ENCODE results near the gene CCDC88A.

CCDC88A gene

GRCh38 chr2:55422876-55423665 is 3.4 kb upstream of the CCDC88A start:
- no peak for DNase-seq (ENCODE audit: low spot score)

- no peak for DNase-seq (ENCODE audit: low spot score)
Observed at GRCh38 chr2:55421326-55421725, 1.7 kb upstream of the CCDC88A start.

DNA sequence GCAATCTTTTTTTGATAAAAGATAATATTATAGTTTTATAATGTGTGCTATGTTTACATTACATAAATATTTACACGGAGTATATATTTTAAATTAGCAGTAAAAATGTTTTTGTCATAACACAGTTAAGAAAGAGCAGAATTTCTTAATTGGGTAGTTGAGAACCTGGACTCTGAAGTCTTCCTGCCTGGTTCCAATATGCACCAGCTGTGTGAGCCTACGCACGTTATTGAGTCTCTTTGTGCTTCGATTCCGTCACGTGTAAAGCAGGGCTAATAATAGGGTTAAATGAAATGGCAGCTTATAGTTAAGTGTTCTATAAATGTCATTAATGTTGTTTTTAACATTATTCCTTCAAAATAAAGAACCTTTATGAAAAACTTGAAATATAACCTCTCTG is 1.2 kb upstream of the CCDC88A start:
- DNase-seq (ENCODE audit: low spot score) = no peak

GRCh38 chr2:55420439-55420725 is 726 bp upstream of the CCDC88A start:
- DNase-seq (ENCODE audit: low spot score) = no peak

- DNase-seq (ENCODE audit: low spot score) = peak; percentile 60
Observed at GRCh38 chr2:55419233-55419678, 400 bp downstream of the CCDC88A start.

DNA sequence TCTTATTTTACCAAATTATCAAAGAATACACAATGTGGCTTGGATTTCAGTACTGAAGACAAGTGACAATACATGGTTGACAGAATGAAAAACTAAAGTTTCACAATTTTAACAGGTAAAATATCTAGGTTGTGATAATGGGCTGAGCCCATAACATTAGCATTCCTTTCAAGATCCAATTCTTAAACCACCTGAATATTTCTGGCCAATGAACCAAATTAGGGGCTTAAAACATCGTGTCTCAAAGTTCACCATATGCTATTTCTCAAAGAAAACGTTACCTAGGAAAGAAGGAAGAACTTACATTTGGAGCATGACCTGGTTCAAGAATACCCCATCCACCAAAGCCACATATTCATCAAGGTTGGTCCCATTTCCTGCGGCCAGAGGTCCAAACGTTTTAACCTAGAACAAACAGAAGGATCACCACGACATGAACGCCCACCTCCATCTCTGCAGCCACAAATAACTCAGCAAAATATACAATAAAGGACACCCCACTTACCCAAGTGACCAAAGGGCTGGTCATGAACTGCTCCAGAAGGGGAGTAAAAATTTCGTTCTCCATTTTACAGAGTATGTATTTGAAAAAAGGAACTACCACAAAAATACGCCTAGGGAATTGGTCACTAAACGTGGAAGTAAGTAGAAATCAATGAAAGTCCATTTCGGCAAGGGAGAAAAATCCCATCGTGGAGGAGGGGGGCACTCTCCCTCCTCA is 984 bp downstream of the CCDC88A start:
- DNase-seq (ENCODE audit: low spot score) = peak; percentile 51

- peak; percentile 38 for DNase-seq (ENCODE audit: low spot score)
Observed at GRCh38 chr2:55418072-55418471, 1.6 kb downstream of the CCDC88A start.

DNA sequence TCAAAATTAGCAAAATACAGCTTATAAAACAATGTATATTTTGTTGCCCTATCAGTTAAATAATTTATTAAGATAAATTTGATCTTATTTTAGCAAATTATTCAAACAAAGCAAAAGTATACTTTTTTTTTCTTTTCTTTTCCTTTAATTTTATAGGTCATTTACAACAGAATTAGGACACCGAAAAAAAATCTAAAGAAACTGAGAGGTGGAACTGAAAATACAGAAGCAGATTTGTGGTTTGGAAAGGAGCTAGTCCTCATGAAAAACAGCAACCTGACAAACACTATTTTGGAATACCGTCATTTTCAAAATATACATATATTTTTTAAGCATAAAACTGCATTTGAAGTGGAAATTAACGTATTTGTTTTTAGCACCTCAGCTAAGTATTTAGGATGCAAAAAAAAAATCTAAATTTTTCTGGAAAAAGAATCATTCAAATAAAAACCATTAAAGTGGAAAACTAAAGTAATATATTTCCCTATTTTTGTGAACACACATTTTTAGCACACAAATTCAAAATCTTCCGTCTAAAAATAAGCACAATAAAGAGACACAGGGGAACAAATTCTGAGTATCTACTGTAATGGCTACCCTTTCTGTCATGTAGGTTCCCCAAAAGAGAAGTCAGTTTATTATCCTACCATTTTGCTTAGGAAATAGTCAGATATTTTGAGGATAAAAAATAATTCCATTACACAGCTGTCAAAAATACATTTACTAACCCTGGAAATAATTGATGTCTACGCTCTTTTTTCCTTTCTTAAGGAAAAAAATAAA is 2.7 kb downstream of the CCDC88A start:
- no peak for DNase-seq (ENCODE audit: low spot score)

- no peak for DNase-seq (ENCODE audit: low spot score)
Observed at GRCh38 chr2:55415300-55415699, 4.4 kb downstream of the CCDC88A start.

DNA sequence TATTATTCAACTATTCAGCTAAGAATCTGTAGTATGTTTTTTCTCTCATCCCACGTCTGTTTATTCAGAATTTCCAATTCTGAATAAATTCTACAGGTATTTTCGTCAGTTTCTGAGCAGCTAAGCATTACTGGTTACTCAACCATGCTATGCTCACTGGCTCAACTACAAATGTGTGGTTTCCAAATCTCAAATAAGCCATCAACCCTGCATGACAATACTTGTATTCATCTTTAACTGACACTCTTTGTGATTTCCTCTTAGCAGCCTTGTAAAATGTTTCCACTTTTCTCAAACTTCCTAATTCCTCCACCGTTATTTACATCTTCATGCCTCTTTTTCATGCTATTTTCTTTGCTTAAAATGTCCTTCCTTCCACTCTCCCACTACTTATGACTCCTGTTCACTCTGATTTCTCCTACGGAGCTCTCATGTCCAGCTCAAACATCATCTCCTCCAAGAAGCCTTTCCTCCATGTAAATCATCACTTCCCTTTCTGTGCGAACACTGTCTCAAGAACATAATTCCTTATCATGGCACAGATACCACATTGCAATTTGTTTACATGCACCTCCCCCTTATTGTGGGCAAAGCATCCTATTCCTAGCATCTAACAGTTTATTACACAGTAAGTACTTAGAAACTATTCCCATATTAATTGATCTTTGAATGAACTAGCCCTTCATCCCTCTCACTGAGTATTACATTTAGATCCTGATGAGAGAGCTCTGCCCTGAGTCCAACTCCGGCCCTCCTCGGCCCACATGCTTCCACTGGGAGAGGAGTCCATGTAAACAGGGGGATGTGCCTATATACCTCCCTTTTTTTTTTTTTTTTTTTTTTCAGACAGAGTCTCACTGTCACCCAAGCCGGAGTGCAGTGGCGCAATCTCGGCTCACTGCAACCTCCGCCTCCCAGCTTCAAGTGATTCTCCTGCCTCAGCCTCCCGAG is 10.5 kb downstream of the CCDC88A start:
- DNase-seq (ENCODE audit: low spot score) = no peak

GRCh38 chr2:55408098-55408882 is 11.4 kb downstream of the CCDC88A start:
- no peak for DNase-seq (ENCODE audit: low spot score)

GRCh38 chr2:55405116-55405515 is 14.5 kb downstream of the CCDC88A start:
- no peak for DNase-seq (ENCODE audit: low spot score)

GRCh38 chr2:55403256-55403998 is 16.2 kb downstream of the CCDC88A start:
- no peak for DNase-seq (ENCODE audit: low spot score)

DNA sequence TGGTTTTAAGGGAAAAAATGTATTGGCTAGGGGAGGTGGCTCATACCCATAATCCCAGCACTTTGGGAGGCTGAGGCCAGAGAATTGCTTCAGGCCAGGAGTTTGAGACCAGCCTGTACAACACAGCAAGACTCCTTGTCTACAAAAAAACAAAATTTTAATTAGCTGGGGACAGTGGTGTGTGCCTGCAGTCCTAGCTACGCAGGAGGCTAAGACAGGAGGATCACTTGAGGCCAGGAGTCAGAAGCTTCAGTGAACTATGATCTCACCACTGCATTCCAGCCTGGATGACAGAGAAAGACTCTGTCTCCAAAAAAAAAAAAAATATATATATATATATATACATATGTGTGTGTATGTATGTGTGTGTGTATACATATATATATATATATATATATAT is 18.5 kb downstream of the CCDC88A start:
- no peak for DNase-seq (ENCODE audit: low spot score)

DNA sequence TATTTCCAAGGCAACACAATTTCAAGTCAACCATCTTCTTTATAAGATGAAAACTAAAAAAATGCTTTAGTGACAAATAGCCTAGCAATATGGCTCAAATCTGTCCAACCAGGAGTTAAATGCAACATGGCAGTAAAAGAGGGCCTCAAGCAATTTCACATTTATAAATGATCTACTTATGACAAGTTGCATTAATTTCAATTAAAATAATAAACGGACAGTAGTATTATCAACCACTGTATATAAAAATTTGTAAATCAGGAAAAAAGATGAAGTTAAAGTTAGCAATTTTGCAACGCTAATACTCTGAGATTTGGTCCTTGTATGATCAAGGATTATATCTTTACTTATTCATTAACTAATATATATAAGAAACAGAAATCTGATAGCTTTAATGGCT is 19.3 kb downstream of the CCDC88A start:
- no peak for DNase-seq (ENCODE audit: low spot score)

DNA sequence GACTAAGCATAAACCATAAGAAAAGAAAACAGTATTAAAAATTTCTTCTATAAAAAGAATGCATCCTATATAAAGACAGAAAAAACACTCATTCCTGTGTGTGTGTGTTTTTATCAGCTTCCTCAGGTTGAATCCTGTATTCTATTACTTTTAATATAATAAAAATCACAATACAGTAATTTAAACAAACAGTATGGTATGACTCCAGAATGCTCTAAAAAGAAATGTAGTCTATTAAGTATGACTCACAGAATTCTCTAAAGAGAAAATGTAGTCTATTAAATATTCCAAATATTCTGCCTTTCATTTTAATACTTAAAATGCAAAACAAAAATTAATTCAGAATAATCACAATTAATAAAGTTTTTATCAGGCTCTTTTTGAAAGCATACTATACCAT is 19.8 kb downstream of the CCDC88A start:
- no peak for DNase-seq (ENCODE audit: low spot score)

DNA sequence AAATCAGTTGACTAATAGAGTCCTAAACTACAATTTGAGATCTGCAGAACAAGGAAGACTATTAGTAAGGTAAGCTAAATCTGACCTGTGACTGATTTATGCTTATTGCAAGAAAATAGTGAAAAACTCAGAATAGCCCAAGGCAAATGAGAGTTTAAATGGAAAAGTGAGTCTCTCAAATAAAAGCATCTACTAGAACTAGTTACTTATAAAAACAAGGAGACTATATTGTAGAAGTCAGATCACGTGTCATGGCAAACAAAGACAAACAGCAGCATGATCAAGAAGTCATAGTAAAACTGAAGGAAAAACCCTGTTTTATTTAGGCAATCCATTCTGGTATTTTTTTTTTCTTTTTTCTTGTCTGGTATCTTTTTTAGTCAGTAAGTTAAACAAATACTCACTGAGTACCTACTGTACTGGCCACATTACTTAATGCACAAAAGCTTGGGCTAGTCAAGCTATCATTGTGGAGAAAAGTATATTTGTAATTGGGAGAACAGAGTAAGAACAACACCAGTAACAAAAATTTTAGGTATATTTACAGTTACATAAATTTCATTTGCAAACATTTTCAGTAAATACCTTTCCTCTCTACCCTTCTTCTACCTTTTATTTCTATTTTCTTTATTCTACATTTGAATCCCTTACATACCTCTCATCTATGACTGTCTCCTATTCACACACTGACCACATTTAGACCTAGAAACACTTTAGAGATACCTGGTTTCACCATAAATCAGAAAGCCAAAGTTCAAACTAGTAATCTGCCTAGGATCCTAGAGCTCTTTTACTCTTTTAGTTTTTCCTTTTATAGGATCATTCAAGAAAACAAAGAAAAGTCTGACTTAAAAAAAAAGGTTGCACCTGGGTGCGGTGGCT is 23.7 kb downstream of the CCDC88A start:
- no peak for DNase-seq (ENCODE audit: low spot score)

GRCh38 chr2:55391615-55392242 is 27.9 kb downstream of the CCDC88A start:
- no peak for DNase-seq (ENCODE audit: low spot score)

DNA sequence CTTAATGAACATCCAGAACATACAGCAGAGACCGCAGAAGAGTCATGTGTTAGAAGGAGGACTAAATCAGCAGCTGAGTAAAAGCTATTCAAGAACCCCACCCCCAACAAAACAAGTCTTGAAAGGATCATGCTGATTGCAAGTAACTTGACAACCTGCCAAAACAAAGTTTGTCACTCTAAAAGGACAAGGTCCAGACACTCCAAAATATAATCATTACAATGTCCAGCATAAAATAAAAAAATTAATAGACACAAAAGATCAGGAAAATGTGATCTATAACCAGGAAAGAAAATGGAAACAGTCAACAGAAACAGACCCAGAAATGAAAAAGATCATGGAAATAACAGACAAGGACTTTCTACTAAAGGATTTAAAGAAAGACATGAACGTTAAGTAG is 28.5 kb downstream of the CCDC88A start:
- DNase-seq (ENCODE audit: low spot score) = no peak
